SK-N-SH (cell line): ENCODE results near the gene ADAMTS17.

Experiments
- ELF1 ChIP-seq: IDR thresholded peaks from 2 replicates; pipeline ENCODE4 v1.4.0; 2012
- FOSL2 ChIP-seq: IDR thresholded peaks from 2 replicates; pipeline ENCODE4 v1.4.0; 2012; ENCODE audit warnings: low read depth, mild to moderate bottlenecking, moderate library complexity, borderline replicate concordance
- POLR2AphosphoS5 ChIP-seq: IDR thresholded peaks from 2 replicates; pipeline ENCODE4 v1.6.1; 2012; ENCODE audit warnings: low read depth, low read length
- RCOR1 ChIP-seq: fragments of 150-350 bp; IDR thresholded peaks from 2 replicates; pipeline ENCODE4 v1.6.1; 2017; ENCODE audit warnings: antibody characterized with exemption, low read length
- YY1 ChIP-seq: IDR thresholded peaks from 2 replicates; pipeline ENCODE4 v1.4.0; 2012; ENCODE audit warnings: low read depth, mild to moderate bottlenecking
- TF ChIP-seq, protein P1 (sequence below): fragments of 200-600 bp; sonication (generic); IDR thresholded peaks from 2 replicates; pipeline ENCODE4 v1.6.1; 2017; ENCODE audit warnings: antibody characterized with exemption, mild to moderate bottlenecking, moderate library complexity

- no peak for TF ChIP-seq ELF1
- TF ChIP-seq, protein P1, sequence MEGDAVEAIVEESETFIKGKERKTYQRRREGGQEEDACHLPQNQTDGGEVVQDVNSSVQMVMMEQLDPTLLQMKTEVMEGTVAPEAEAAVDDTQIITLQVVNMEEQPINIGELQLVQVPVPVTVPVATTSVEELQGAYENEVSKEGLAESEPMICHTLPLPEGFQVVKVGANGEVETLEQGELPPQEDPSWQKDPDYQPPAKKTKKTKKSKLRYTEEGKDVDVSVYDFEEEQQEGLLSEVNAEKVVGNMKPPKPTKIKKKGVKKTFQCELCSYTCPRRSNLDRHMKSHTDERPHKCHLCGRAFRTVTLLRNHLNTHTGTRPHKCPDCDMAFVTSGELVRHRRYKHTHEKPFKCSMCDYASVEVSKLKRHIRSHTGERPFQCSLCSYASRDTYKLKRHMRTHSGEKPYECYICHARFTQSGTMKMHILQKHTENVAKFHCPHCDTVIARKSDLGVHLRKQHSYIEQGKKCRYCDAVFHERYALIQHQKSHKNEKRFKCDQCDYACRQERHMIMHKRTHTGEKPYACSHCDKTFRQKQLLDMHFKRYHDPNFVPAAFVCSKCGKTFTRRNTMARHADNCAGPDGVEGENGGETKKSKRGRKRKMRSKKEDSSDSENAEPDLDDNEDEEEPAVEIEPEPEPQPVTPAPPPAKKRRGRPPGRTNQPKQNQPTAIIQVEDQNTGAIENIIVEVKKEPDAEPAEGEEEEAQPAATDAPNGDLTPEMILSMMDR, result no peak
- no peak for TF ChIP-seq RCOR1
- no peak for TF ChIP-seq FOSL2
- TF ChIP-seq YY1, result no peak
- no peak for TF ChIP-seq POLR2AphosphoS5
Measured at GRCh38 chr15:100252359-100252758, 89.4 kb downstream of the ADAMTS17 start.
